H1 (cell line): ENCODE data around the gene SH3BP2. TPM values are rescaled to one million over a fixed set of nuclear protein-coding genes. Genes with fewer than 3 reads are reported as not detected.

ENCODE experiments used
- BCL11A ChIP-seq, 2 experiments: IDR thresholded peaks; one replicate each; pipeline ENCODE4 v1.6.1; 2011; ENCODE audit warnings: low read depth in 2 of 2, low read length in 2 of 2, mild to moderate bottlenecking in 2 of 2
- CEBPB ChIP-seq: IDR thresholded peaks from 2 replicates; pipeline ENCODE4 v1.6.1; 2012; ENCODE audit warnings: low read depth, low read length
- CHD7 ChIP-seq: fragments of 300-600 bp; sonication (generic); IDR thresholded peaks from 2 replicates; pipeline ENCODE4 v1.7.1; 2012; ENCODE audit warnings: low read length, moderate library complexity, mild to moderate bottlenecking, inconsistent platforms; ENCODE audit not compliant: insufficient replicate concordance
- CTCF ChIP-seq, 3 experiments: IDR thresholded peaks; 1 replicate in 2 of 3; 2 replicates in 1 of 3; pipeline versions ENCODE4 v1.5.1 to v1.6.1; 2011; ENCODE audit warnings: low read length in 3 of 3, mild to moderate bottlenecking in 3 of 3, inconsistent platforms in 2 of 3, low read depth in 1 of 3, moderate library complexity in 1 of 3; ENCODE audit not compliant: insufficient read depth in 1 of 3; ENCODE audit errors: control extremely low read depth in 1 of 3
- GTF2F1 ChIP-seq: IDR thresholded peaks from 2 replicates; pipeline ENCODE4 v1.6.1; 2012; ENCODE audit warnings: low read depth, low read length, improper control_type of control experiment, borderline replicate concordance
- JUND ChIP-seq: IDR thresholded peaks from 2 replicates; pipeline ENCODE4 v1.6.1; 2011; ENCODE audit warnings: mild to moderate bottlenecking, improper control_type of control experiment, low read length
- POLR2A ChIP-seq, 2 experiments: IDR thresholded peaks; 1 replicate in 1 of 2; 2 replicates in 1 of 2; pipeline ENCODE4 v1.6.1; 2011; ENCODE audit warnings: low read depth in 2 of 2, low read length in 2 of 2, mild to moderate bottlenecking in 2 of 2; ENCODE audit errors: control extremely low read depth in 1 of 2
- SIX5 ChIP-seq: IDR thresholded peaks from 2 replicates; pipeline ENCODE4 v1.6.1; 2011; ENCODE audit warnings: mild to moderate bottlenecking, low read depth, low read length
- polyA plus RNA-seq, 7 experiments: library from polyadenylated mRNA; depleted of rRNA in 3 of 7; stranded (reverse) in 5 of 7; unstranded in 2 of 7; fragments of >200 nt in 5 of 7; fragments of 200-250 nt in 2 of 7; gene quantifications; 1 replicate in 5 of 7; 2 replicates in 1 of 7; 4 replicates in 1 of 7; pipeline versions ENCODE4 v1.2.1 to v1.2.3, GENCODE V29; 2011 to 2013; ENCODE audit warnings: missing spikeins in 2 of 7, mixed read lengths in 2 of 7
- total RNA-seq: library from RNA; stranded (reverse); fragmentation: NEBNext Ultra II Directional; extraction: Animal tissue kit (Norgen Biotek cat#: 25700); gene quantifications from 2 replicates; pipeline ENCODE4 v1.2.1, GENCODE V29; 2021

Gene SH3BP2
- total and polyA plus RNA-seq, 2 of the 8 experiments (the other 6 are each of a cell fraction or from before 2014, with no cell fraction given), result 27.4 to 31.4 TPM

GRCh38 chr4:2804449-2804972 lies 11.6 kb downstream of the SH3BP2 start (continued):
- TF ChIP-seq CHD7, result no peak
- TF ChIP-seq POLR2A (IDR thresholded peaks at IDR 0.05; ENCODE audit: control extremely low read depth in 1 of 2, low read depth in 2 of 2, low read length in 2 of 2), result no peak
- no peak for TF ChIP-seq JUND
- no peak for TF ChIP-seq SIX5
- TF ChIP-seq GTF2F1, result no peak
- no peak for TF ChIP-seq CTCF (IDR thresholded peaks at IDR 0.05; ENCODE audit: control extremely low read depth in 1 of 3, insufficient read depth in 1 of 3, low read depth in 1 of 3, low read length in 3 of 3)
- TF ChIP-seq CEBPB, result no peak
- TF ChIP-seq BCL11A (IDR thresholded peaks at IDR 0.05; ENCODE audit: low read depth in 2 of 2, low read length in 2 of 2), result no peak
